IPS-NIHi7 (cell line): ENCODE results near the gene FMN2.
"Not testable (repeated sequence)": the region's sequence is repeated elsewhere in the genome, so short reads cannot be mapped to it uniquely, and the experiment has no call there.

Experiments used
- DNase-seq: peaks from one replicate; pipeline ENCODE4 v3.0.0; 2012; ENCODE audit warnings: mixed read lengths; ENCODE audit errors: extremely low spot score

Gene FMN2

DNA sequence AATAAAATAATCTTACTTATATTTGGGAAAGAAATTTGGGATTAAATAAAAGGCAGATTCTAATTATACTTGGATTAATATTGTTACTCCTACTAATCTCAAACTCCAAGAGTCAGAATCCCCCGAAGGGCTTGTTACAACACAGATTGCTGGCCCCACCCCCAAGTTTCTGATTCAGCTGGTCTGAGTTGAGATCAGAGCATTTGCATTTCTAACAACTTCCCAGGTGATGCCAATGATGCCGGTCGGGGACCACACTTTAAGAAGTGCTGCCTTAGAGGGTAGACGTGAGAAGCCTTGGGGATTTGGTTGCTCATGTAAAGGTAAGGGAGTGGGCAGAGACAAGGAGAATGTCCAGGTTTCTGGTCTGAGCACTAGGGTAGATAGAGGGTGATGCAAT is 47.2 kb downstream of the FMN2 start:
- peak; percentile 21 for DNase-seq

- DNase-seq, result no peak
These were observed 47.8 kb downstream of the FMN2 start for GRCh38 chr1:240139511-240139910.

DNA sequence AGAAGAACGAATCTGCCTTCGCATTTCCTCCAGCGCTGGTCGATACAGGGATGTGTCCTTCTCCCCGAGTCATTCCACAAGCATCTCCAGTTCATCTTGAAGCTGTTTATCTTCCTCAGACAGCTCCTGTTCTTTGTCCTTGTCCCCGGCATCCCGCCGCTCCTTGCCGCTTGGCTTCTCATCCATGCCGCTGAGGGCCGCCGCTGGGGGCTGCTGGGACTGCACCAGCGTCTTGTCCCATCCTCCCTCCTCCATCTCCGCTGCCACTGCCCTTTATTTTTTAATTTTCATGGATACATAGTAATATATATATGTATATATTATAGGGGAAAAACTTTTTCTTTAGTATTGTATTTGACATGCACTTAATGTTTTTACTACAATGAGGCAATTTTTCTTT is 53.4 kb downstream of the FMN2 start:
- DNase-seq, result no peak

DNA sequence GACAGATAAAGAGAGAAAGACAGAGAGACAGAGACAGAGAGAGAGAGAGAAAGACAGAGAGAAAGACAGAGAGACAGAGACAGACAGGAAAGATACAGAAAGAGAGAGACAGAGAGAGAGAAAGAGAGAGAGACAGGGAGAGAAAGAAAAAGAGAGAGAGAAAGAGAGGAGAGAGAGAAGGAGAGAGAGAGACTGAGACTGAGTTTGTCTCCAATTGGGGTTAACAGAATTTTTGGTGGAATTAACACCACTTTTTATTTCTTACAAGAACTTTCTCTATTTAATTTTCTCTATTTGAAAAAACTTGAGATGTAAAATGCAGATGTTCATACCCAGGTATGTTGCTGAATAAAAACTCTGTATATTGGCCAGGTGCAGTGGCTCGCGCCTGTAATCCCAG is 56.6 kb downstream of the FMN2 start:
- DNase-seq, result no peak

DNA sequence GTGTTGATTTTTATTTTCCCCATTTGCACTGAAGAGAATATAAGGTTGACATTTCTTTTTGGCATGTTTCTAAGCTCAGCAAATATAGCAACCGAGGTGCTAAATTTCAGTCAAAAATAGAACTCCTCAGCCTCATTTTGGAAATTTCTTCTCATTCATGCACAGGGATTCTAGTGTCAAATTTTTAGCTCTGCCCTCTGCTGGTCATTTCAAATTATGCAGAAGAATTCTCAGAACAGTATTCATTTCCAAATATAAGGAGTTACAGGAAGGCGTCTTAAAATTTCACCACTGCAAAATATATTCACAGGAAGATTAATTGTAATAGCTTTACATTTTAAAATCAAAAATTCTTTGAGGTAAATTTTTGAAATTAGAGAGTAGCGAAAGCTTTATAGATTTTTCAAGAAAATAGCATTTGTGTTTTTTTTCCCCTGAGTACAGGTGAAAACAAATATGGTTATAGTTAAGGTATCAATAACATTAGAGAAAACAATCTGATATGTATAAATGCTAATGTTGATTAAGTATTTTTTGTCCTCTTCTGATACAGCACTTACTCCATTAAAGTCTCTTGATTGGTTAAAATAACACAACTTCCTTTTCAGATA is 57.9 kb downstream of the FMN2 start:
- no peak for DNase-seq

DNA sequence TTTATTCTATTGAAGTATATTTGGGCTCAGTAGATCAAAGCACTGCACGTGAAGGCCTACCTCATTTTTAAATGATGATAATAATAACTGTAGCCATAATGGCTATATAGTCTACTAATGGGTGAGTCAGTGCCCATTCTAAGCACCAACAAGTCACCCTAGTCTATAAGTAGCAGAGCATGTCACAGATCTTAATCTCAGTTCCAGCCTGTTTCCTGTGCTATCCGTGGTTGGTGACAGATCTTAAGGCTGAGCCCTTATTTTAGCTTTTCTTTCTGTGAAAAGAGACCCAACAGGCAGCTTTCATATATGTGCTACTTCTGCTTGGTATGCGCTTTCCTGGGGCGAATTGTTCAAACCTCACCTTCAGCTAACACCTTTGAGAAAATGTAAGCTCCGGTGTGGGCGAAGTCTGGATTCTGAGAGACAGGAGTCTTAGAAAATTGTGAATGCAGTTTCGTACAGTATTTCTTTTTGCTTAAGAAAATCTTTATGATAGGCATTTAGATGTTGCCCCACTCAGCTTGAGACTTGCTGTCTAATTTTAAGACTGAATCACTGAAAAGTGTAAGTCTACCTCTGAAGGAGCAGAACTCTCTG is 59.6 kb downstream of the FMN2 start:
- DNase-seq, result no peak

- no peak for DNase-seq
These were observed 61.1 kb downstream of the FMN2 start for GRCh38 chr1:240152611-240153297.

DNA sequence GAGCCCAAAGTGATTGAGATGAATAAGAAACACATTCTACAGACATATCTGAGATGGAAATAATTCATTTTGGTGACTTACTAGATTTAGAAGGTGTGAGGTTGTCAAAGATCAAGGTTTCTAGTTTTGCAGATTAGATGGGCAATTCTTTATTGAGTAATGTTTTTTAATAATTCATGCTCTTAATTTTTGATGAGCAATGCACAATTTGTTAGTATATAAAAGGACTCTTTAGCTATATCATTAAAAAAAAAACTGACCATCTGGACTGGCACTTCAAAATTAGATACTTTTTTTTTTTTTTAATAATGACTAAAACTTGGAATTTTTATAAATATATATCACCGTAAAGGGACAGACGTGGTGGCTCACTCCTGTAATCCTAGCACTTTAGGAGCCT is 63.9 kb downstream of the FMN2 start:
- DNase-seq, result no peak

DNA sequence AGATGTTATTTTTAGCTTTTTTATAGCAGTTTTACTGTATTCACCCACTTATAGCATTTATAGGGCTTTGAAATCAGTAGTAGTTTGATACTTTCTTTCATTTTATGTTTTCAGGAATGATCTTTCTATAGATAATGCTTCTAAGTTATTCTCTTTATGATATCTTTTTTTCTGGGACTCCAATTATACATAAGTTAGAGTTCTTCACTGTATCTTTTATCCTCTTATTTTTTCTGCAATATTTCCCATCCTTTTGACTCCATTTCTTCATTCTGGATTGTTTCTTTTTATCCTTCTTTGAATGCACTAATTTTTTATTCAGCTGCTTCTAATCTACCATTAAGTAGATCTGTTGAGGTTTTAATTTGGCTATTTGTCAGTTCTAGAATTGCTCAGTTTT is 73.1 kb downstream of the FMN2 start:
- no peak for DNase-seq

DNA sequence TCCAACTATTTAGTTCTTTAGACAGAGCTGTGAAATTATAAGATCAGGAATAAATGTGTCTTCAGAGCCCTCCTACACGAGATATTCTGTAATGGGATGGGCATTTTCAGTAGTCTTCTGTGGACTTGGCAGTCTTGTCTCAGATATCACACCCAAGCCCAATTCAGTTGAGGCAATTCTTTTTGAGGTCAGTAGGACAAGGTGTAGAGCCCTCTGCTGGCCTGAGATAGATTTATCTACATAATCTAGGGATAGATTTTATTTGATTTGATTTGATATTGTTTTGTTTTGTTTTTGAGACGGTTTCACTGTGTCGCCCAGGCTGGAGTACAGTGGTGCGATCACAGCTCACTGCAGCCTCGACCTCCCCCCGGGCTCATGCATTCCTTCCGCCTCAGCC is 77.5 kb downstream of the FMN2 start:
- peak; percentile 24 for DNase-seq

GRCh38 chr1:240170266-240170665 is 78.6 kb downstream of the FMN2 start:
- no peak for DNase-seq

DNA sequence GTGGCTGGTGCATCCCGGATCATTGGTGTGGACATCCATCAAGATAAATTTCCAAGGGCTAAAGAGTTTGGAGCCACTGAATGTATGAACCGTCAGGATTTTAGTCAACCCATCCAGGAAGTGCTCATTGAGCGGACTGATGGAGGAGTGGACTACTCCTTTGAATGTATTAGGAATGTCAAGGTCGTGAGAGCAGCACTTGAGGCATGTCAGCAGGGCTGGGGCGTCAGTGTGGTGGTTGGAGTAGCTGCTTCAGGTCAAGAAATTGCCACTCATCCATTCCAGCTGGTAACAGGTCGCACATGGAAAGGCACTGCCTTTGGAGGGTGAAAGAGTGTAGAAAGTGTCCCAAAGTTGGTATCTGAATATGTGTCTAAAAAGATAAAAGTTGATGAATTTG is 79.1 kb downstream of the FMN2 start:
- DNase-seq, result no peak

- no peak for DNase-seq
These were observed 80.2 kb downstream of the FMN2 start for GRCh38 chr1:240171907-240172306.

DNA sequence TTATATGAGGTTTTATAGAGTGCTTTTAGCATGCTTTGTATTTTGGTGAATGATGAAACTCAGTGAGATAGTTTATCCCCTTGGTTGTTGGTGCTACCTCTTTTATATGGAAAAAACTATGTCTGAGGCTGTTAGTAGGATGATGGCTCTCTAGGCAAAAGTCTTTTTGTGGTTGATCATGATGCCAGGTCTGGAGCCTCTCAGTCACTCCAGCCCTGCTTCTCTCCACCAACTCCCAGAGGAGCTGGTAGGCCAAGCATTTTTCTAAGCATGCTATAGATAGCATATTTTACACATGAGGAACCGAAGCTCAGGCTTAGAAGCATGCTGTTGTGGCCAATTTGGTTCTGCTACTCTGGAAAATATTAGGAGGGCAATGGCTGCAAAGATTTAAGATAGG is 82.2 kb downstream of the FMN2 start:
- no peak for DNase-seq

DNA sequence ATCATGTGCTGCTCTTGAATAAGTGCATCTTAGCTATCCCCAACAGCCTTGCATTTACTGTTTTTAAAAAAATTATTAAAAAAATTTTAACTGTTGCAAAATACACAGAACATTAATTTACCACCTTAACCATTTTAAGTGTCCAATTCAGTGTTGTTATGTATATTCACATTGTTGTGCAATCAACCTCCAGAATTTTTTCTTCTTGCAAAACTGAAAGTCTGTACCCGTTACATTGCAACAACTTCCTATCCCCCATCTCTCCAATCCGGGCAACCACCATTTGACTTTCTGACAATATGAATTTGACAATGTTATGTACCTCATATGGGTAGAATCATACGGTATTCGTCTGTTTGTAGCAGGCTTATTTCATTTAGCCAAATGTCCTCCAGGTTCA is 83.1 kb downstream of the FMN2 start:
- no peak for DNase-seq

DNA sequence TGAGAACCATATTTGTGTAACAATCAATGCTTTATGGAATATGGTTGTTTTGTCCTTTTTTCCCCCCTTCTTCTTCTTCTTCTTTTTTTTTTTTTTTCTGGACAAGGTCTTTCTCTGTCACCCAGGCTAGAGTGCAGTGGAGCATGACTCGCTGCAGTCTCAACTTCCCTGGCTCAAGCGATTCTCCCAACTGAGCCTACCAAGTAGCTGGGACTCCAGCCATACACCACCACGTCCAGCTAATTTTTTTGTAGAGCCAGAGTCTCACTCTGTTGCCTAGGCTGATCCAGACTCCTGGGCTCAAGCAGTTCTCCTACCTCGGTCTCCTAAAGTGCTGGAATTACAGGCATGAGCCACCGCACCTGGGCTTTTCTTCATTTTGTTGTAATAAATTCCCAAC is 86.7 kb downstream of the FMN2 start:
- DNase-seq, result no peak

DNA sequence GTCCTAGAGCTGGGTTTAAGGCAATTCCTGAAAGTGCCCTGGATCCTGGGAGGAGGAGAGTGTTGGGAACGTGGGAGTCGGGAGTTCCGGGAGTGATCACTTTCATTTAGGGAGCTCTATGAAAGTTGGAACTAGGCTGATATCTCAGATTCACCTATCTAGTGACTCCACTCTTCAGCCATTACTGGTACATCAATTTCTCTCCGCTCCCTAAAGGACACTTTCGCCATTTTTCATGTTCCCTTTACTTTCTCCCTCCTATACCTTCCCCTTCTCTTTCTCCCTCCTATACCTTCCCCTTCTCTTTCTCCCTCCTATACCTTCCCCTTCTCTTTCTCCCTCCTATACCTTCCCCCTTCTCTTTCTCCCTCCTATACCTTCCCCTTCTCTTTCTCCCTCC is 93.0 kb downstream of the FMN2 start:
- DNase-seq, result not testable (repeated sequence)

DNA sequence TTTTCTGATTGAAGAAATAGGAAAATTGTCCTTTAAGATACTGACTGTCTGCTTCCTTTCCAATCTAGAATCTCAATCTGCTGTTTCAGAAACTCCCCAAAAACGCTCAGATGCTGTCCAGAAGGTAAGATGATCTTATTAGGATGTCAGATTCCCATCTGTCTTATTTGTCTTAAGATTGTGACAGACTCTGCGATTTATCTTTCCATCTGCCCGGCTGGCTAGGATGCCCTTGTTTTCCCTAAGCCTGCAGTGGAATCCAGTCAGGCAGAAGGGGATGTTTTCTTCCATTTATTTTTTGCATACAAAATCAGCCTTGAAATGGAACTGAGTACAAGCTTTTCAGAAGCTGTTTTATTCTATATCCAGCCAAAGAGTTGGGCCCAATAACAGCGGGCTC is 96.5 kb downstream of the FMN2 start:
- DNase-seq, result no peak

GRCh38 chr1:240189386-240189989 is 97.8 kb downstream of the FMN2 start:
- peak; percentile 39 for DNase-seq

DNA sequence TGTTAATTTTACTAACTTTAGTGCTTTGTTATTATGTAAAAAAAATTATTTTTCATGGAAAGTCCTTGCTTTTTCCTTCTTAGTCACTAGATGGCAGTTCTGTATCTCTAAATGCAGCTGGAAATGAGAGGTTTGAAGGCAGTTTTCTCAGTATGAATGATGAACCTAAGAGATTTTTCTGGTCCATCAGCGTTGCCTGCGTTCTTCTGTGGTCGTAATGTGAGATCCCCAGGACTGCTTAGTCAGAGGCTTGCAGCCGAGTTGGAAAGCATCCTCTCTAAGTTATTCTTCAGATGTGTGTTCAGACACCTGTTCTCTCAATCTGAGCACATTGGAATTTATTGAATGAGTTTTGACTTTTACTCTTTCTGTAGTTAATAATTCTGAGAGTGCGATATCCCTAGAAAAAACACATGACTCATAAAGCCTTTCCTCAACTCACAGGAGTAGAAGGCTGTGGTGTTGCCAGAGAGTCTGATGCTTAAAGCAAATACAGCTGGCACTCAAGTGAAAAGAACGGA is 99.3 kb downstream of the FMN2 start:
- DNase-seq, result peak; percentile 29

DNA sequence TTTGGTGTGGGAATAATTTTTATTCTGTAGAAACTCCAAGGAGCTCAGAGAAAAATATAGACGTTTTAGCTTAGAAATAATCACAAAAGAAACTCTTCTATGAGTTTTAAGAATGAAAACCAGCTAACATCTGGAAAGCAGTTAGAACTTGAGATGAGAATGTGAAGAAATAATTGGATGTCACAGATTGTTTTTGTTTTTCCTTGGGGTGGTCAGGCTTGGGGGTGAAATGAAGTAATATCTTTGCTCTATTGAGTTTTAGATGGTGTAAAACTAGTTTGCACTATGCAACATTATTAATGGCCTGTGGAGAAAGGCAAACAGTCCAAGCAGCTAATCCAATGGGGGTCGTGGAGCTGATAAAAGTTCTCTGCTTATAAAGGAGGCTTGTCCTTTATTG is 101.2 kb downstream of the FMN2 start:
- no peak for DNase-seq

DNA sequence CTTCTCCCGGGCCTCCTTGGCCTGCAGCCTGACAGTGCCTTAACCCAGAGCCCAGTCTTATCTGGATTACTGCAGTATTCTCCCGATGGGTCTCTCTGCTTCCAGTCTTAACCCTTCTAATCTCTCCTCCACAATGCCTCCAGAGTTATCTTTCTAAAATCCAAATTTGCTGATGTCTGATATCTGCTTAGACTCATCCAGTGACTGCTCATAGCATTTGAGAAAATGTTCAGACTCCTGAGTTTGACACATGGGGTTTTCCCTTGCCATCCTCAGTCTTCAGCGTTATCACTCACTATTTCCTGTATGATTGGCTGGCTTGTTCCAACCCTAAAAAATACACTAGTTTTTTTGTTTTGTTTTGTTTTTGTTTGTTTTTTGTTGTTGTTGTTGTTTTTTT is 102.0 kb downstream of the FMN2 start:
- DNase-seq, result peak; percentile 15

DNA sequence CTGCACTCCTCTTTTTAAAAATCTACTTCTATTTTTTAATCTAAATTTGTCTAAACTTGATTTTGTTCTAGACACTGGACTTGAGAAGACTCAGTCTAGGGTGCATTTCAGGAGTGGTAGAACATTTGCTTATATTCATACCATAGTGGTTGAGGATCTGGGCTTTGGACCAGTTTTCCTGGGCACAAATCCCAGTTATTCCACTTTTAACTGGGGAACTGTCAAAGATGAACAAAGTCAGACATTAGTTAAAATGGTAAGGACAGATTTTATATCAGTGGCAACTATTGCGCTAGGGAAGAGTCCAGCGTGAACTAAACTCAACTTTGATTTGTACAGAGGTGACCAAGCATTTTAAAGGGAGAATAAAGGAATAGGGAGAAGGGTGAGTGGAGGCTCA is 102.4 kb downstream of the FMN2 start:
- no peak for DNase-seq
